HCT116 (cell line): ENCODE measurements around the gene RIMKLA. TPM values are rescaled to one million over a fixed set of nuclear protein-coding genes. Genes with fewer than 3 reads are reported as not detected.

ENCODE experiments used
- ATAC-seq: fragments of 200-7000 bp; cut with Tn5 transposase; 2 replicates; pipeline ENCODE4 v1.9.1; 2020; ENCODE audit warnings: mild to moderate bottlenecking, moderate library complexity
- BruUV-seq: library from RNA; stranded (reverse); fragments of 400-500 nt; replicated peaks from 2 replicates; lab custom pipeline; 2021; lab: Mats Ljungman, UMichigan
- CTCF ChIA-PET: fragments of 300-600 bp; sonication (Branson Sonifier 250); formaldehyde crosslinking; loops from one replicate; lab custom pipeline; 2021; ENCODE audit warnings: antibody characterized with exemption; lab: Charles Lee
- POLR2A ChIA-PET: fragments of 300-600, 350-600 bp; sonication (Branson Sonifier 250); formaldehyde crosslinking; loops from one replicate; lab custom pipeline; 2021; ENCODE audit warnings: antibody characterized with exemption; lab: Charles Lee
- RAD21 ChIA-PET, 2 experiments: fragments of 300-600 bp; sonication (Branson Sonifier 250); formaldehyde crosslinking; loops; one replicate each; lab custom pipeline; 2023; ENCODE audit warnings: low total read pairs in 2 of 2; ENCODE audit not compliant: uncharacterized antibody in 2 of 2, unreplicated experiment in 2 of 2, low non-redundant PET in 1 of 2; lab: Charles Lee
- DNase-seq: peaks from one replicate; pipeline ENCODE4 v3.0.0-alpha.2; 2010; ENCODE audit warnings: low read depth, low spot score
- H2AFZ ChIP-seq: fragments of 200-600 bp; shearing (Covaris generic), sonication (generic); 2 replicates; pipeline ENCODE4 v1.6.1; 2017; ENCODE audit warnings: low read depth, mixed run types, mixed read lengths, antibody characterized with exemption, low read length; ENCODE audit not compliant: poor library complexity, severe bottlenecking
- H3K27ac ChIP-seq: 2 replicates; pipeline ENCODE4 v1.5.1; 2012; ENCODE audit warnings: low read depth, low read length
- H3K27me3 ChIP-seq: fragments of 200-600 bp; sonication (generic); 2 replicates; pipeline ENCODE4 v1.6.1; 2016; ENCODE audit warnings: mixed run types, low read length, mixed read lengths; ENCODE audit not compliant: insufficient read depth
- H3K36me3 ChIP-seq, 2 experiments: fragments of 200-500 bp in 1 of 2; fragments of 200-600 bp in 1 of 2; sonication (Bioruptor generic) in 1 of 2; sonication (generic) in 1 of 2; 2 replicates each; pipeline versions ENCODE4 v1.5.1 to v1.6.1; 2014 to 2016; ENCODE audit warnings: low read length in 2 of 2, inconsistent platforms in 1 of 2, mixed read lengths in 1 of 2, mixed run types in 1 of 2; ENCODE audit not compliant: insufficient read depth in 2 of 2, control insufficient read depth in 1 of 2
- H3K4me1 ChIP-seq, 2 experiments: fragments of 200-600 bp in 1 of 2; sonication (generic) in 1 of 2; 2 replicates each; pipeline versions ENCODE4 v1.5.1 to v1.6.1; 2012 to 2017; ENCODE audit warnings: low read length in 2 of 2, inconsistent platforms in 1 of 2, mild to moderate bottlenecking in 1 of 2, mixed read lengths in 1 of 2, mixed run types in 1 of 2, moderate library complexity in 1 of 2; ENCODE audit not compliant: insufficient read depth in 2 of 2, control insufficient read depth in 1 of 2
- H3K4me2 ChIP-seq: fragments of 200-600 bp; sonication (generic); 2 replicates; pipeline ENCODE4 v1.6.1; 2017; ENCODE audit warnings: mixed run types, low read length, mixed read lengths
- H3K4me3 ChIP-seq, 2 experiments: fragments of 200-600 bp in 1 of 2; sonication (generic) in 1 of 2; replicated peaks in 1 of 2; 2 replicates each; pipeline ENCODE4 v1.5.1; 2011 to 2016; ENCODE audit warnings: low read length in 2 of 2, control low read depth in 1 of 2, low read depth in 1 of 2, mild to moderate bottlenecking in 1 of 2, mixed read lengths in 1 of 2, mixed run types in 1 of 2
- H3K79me2 ChIP-seq: fragments of 200-600 bp; sonication (generic); 2 replicates; pipeline ENCODE4 v1.6.1; 2017; ENCODE audit warnings: mild to moderate bottlenecking, mixed run types, low read length, moderate library complexity, mixed read lengths; ENCODE audit not compliant: insufficient read depth
- H3K9ac ChIP-seq: fragments of 200-600 bp; sonication (generic); 2 replicates; pipeline ENCODE4 v1.6.1; 2016; ENCODE audit warnings: low read length, mixed read lengths
- H3K9me2 ChIP-seq: fragments of 200-600 bp; sonication (generic), shearing (Covaris generic); 2 replicates; pipeline ENCODE4 v1.6.1; 2017; ENCODE audit warnings: mixed run types, mild to moderate bottlenecking, moderate library complexity; ENCODE audit not compliant: insufficient read depth
- H3K9me3 ChIP-seq, 2 experiments: fragments of 200-500 bp in 1 of 2; fragments of 200-600 bp in 1 of 2; sonication (Bioruptor generic) in 1 of 2; sonication (generic) in 1 of 2; 2 replicates each; pipeline ENCODE4 v1.6.1; 2014 to 2017; ENCODE audit warnings: low read length in 2 of 2, mixed read lengths in 2 of 2, inconsistent platforms in 1 of 2, low read depth in 1 of 2, mild to moderate bottlenecking in 1 of 2, mixed run types in 1 of 2, moderate library complexity in 1 of 2; ENCODE audit not compliant: control insufficient read depth in 1 of 2, insufficient read depth in 1 of 2
- H4K20me1 ChIP-seq: fragments of 200-600 bp; sonication (generic), shearing (Covaris generic); 2 replicates; pipeline ENCODE4 v1.6.1; 2017; ENCODE audit warnings: mixed run types, mild to moderate bottlenecking, moderate library complexity; ENCODE audit not compliant: insufficient read depth
- CBX3 ChIP-seq: IDR thresholded peaks from 2 replicates; pipeline ENCODE4 v1.6.1; 2012; ENCODE audit warnings: low read depth
- CEBPB ChIP-seq: IDR thresholded peaks from 2 replicates; pipeline ENCODE4 v1.6.1; 2012; ENCODE audit warnings: low read depth
- EGR1 ChIP-seq: IDR thresholded peaks from 2 replicates; pipeline ENCODE4 v1.6.1; 2012; ENCODE audit warnings: low read depth
- EZH2phosphoT487 ChIP-seq: fragments of 200-600 bp; IDR thresholded peaks from 2 replicates; pipeline ENCODE4 v1.6.1; 2018; ENCODE audit warnings: antibody characterized with exemption, borderline replicate concordance
- JUND ChIP-seq: IDR thresholded peaks from 2 replicates; pipeline ENCODE4 v1.6.1; 2012
- POLR2A ChIP-seq: IDR thresholded peaks from 2 replicates; pipeline ENCODE4 v1.7.0; 2011; ENCODE audit warnings: borderline replicate concordance; ENCODE audit not compliant: insufficient read depth, insufficient read length; ENCODE audit errors: extremely low read depth
- POLR2AphosphoS5 ChIP-seq: IDR thresholded peaks from 2 replicates; pipeline ENCODE4 v1.6.1; 2011; ENCODE audit warnings: mild to moderate bottlenecking, low read depth, low read length, moderate library complexity
- RAD21 ChIP-seq: IDR thresholded peaks from 2 replicates; pipeline ENCODE4 v1.6.1; 2012; ENCODE audit warnings: low read depth, mild to moderate bottlenecking
- SIN3A ChIP-seq: IDR thresholded peaks from 2 replicates; pipeline ENCODE4 v1.6.1; 2012; ENCODE audit warnings: low read depth
- SP1 ChIP-seq: IDR thresholded peaks from 2 replicates; pipeline ENCODE4 v1.6.1; 2012; ENCODE audit warnings: low read depth
- SRF ChIP-seq: IDR thresholded peaks from 2 replicates; pipeline ENCODE4 v1.6.1; 2012; ENCODE audit warnings: low read depth
- TCF7L2 ChIP-seq: IDR thresholded peaks from 2 replicates; pipeline ENCODE4 v1.7.0; 2011; ENCODE audit warnings: borderline replicate concordance, inconsistent platforms; ENCODE audit not compliant: insufficient read depth, insufficient read length; ENCODE audit errors: extremely low read depth
- YY1 ChIP-seq: IDR thresholded peaks from 2 replicates; pipeline ENCODE4 v1.6.1; 2011; ENCODE audit warnings: low read length, low read depth, moderate library complexity, mild to moderate bottlenecking; ENCODE audit not compliant: insufficient replicate concordance; ENCODE audit errors: extremely low read depth
- ZFX ChIP-seq: fragments of 450-650 bp; IDR thresholded peaks from 2 replicates; pipeline ENCODE4 v1.6.1; 2017
- intact Hi-C: fragments of 100-400 bp; cut with micrococcal nuclease; formaldehyde crosslinking; loops from 2 replicates; pipeline ENCODE4 v1.10.0; 2022
- total RNA-seq: library from RNA; stranded (reverse); gene quantifications from one replicate; pipeline ENCODE4 v1.2.1, GENCODE V29; 2021; ENCODE audit not compliant: unreplicated experiment
- TF ChIP-seq, protein P1 (sequence below): IDR thresholded peaks from 2 replicates; pipeline ENCODE4 v1.6.1; 2012
- TF ChIP-seq, protein P2 (sequence below): IDR thresholded peaks from 2 replicates; pipeline ENCODE4 v1.6.1; 2011; ENCODE audit warnings: mild to moderate bottlenecking, low read length, moderate library complexity; ENCODE audit not compliant: insufficient replicate concordance; ENCODE audit errors: extremely low read depth
- TF ChIP-seq, protein P3 (sequence below), 3 experiments: fragments of 200-600 bp in 1 of 3; sonication (generic) in 1 of 3; IDR thresholded peaks in 2 of 3; conservative IDR thresholded peaks in 1 of 3; 2 replicates each; pipeline ENCODE4 v1.5.1; 2012 to 2017; ENCODE audit warnings: low read depth in 2 of 3, low read length in 2 of 3, antibody characterized with exemption in 1 of 3, borderline replicate concordance in 1 of 3, control low read depth in 1 of 3, mild to moderate bottlenecking in 1 of 3, mixed read lengths in 1 of 3, mixed run types in 1 of 3, moderate library complexity in 1 of 3; ENCODE audit not compliant: insufficient read depth in 1 of 3
- TF ChIP-seq, protein P4 (sequence below): IDR thresholded peaks from 2 replicates; pipeline ENCODE4 v1.6.1; 2012
- TF ChIP-seq, protein P5 (sequence below): IDR thresholded peaks from 2 replicates; pipeline ENCODE4 v1.6.1; 2012; ENCODE audit warnings: low read depth

RIMKLA gene
- total RNA-seq, 1 experiment from 2014 or later, result 4.9 TPM

DNA sequence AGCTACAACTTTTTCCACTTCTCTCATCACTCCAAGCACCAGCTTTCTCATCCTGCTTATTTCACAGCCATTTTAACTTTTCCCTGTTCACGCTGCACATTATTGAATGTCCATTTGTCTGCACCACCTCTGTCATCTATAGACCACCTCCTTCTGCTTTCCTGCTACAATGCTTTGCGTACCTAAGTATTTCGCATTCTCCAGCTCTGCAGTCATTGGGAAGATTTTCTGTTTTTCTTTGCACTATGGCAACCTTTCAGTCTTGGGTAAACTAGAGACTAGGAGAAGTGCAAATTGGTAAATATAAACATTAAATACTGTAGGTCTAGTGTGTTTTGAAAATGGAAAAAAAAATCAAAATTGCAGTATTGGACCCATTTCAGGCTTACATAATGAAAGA, 83.3 kb downstream of the RIMKLA start:
- H3K9me2 ChIP-seq, result no peaks in the 10 kb centered on the region
- POLR2A ChIA-PET, result interaction anchor here (1.4 kb wide), 1 partner anchor 9 kb away, joined by 3 read pairs; no protein-coding TSS in a partner anchor
- no peak overlapping the region for H2AFZ ChIP-seq
- no peak overlapping the region for H3K9ac ChIP-seq
- CTCF ChIA-PET, result no interaction called here
- TF ChIP-seq SIN3A, result no peak
- no peak for TF ChIP-seq POLR2AphosphoS5
- no peak for TF ChIP-seq EZH2phosphoT487
- TF ChIP-seq CEBPB, result no peak
- TF ChIP-seq CBX3, result no peak
- TF ChIP-seq SP1, result no peak
- TF ChIP-seq SRF, result no peak
- no peak for TF ChIP-seq TCF7L2
- TF ChIP-seq, protein P1, sequence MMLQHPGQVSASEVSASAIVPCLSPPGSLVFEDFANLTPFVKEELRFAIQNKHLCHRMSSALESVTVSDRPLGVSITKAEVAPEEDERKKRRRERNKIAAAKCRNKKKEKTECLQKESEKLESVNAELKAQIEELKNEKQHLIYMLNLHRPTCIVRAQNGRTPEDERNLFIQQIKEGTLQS, result no peak
- TF ChIP-seq, protein P2, sequence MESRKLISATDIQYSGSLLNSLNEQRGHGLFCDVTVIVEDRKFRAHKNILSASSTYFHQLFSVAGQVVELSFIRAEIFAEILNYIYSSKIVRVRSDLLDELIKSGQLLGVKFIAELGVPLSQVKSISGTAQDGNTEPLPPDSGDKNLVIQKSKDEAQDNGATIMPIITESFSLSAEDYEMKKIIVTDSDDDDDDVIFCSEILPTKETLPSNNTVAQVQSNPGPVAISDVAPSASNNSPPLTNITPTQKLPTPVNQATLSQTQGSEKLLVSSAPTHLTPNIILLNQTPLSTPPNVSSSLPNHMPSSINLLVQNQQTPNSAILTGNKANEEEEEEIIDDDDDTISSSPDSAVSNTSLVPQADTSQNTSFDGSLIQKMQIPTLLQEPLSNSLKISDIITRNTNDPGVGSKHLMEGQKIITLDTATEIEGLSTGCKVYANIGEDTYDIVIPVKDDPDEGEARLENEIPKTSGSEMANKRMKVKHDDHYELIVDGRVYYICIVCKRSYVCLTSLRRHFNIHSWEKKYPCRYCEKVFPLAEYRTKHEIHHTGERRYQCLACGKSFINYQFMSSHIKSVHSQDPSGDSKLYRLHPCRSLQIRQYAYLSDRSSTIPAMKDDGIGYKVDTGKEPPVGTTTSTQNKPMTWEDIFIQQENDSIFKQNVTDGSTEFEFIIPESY, result no peak
- TF ChIP-seq JUND, result no peak
- TF ChIP-seq, protein P3, sequence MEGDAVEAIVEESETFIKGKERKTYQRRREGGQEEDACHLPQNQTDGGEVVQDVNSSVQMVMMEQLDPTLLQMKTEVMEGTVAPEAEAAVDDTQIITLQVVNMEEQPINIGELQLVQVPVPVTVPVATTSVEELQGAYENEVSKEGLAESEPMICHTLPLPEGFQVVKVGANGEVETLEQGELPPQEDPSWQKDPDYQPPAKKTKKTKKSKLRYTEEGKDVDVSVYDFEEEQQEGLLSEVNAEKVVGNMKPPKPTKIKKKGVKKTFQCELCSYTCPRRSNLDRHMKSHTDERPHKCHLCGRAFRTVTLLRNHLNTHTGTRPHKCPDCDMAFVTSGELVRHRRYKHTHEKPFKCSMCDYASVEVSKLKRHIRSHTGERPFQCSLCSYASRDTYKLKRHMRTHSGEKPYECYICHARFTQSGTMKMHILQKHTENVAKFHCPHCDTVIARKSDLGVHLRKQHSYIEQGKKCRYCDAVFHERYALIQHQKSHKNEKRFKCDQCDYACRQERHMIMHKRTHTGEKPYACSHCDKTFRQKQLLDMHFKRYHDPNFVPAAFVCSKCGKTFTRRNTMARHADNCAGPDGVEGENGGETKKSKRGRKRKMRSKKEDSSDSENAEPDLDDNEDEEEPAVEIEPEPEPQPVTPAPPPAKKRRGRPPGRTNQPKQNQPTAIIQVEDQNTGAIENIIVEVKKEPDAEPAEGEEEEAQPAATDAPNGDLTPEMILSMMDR (IDR thresholded peaks at IDR 0.05 in 2 of 3, conservative IDR thresholded peaks at IDR 0.05 in 1 of 3; ENCODE audit: borderline replicate concordance in 1 of 3, insufficient read depth in 1 of 3, low read depth in 2 of 3, low read length in 2 of 3), result no peak
- TF ChIP-seq YY1, result no peak
- no peak for TF ChIP-seq ZFX
- TF ChIP-seq, protein P4, sequence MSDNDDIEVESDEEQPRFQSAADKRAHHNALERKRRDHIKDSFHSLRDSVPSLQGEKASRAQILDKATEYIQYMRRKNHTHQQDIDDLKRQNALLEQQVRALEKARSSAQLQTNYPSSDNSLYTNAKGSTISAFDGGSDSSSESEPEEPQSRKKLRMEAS, result no peak
- no peak for TF ChIP-seq EGR1
- no peak for TF ChIP-seq RAD21
- TF ChIP-seq POLR2A, result no peak
- TF ChIP-seq, protein P5, sequence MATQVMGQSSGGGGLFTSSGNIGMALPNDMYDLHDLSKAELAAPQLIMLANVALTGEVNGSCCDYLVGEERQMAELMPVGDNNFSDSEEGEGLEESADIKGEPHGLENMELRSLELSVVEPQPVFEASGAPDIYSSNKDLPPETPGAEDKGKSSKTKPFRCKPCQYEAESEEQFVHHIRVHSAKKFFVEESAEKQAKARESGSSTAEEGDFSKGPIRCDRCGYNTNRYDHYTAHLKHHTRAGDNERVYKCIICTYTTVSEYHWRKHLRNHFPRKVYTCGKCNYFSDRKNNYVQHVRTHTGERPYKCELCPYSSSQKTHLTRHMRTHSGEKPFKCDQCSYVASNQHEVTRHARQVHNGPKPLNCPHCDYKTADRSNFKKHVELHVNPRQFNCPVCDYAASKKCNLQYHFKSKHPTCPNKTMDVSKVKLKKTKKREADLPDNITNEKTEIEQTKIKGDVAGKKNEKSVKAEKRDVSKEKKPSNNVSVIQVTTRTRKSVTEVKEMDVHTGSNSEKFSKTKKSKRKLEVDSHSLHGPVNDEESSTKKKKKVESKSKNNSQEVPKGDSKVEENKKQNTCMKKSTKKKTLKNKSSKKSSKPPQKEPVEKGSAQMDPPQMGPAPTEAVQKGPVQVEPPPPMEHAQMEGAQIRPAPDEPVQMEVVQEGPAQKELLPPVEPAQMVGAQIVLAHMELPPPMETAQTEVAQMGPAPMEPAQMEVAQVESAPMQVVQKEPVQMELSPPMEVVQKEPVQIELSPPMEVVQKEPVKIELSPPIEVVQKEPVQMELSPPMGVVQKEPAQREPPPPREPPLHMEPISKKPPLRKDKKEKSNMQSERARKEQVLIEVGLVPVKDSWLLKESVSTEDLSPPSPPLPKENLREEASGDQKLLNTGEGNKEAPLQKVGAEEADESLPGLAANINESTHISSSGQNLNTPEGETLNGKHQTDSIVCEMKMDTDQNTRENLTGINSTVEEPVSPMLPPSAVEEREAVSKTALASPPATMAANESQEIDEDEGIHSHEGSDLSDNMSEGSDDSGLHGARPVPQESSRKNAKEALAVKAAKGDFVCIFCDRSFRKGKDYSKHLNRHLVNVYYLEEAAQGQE, result no peak
- no peak overlapping the region for H3K27ac ChIP-seq
- BruUV-seq, result no TSS peak
- no peaks in the 10 kb centered on the region for H3K27me3 ChIP-seq
- no peak overlapping the region for H3K4me3 ChIP-seq
- peak overlapping the region; percentile 82 for H3K4me2 ChIP-seq
- H3K79me2 ChIP-seq, result no peaks in the 10 kb centered on the region
- intact Hi-C loops, result no loop called here
- ATAC-seq, result no peak
- no peaks in the 10 kb centered on the region for H3K9me3 ChIP-seq
- no peak for DNase-seq
- no peaks in the 10 kb centered on the region for H4K20me1 ChIP-seq
- H3K36me3 ChIP-seq, result peaks cover 9 to 14% of the 10 kb centered on the region in 2 experiments; a peak in 3 of 4 replicates
- peaks cover 4 to 14% of the 10 kb centered on the region in 2 experiments; a peak in 3 of 4 replicates for H3K4me1 ChIP-seq
- RAD21 ChIA-PET, result no interaction called here
